ENCODE results near the gene GFOD1. TPM values are rescaled to one million over a fixed set of nuclear protein-coding genes. Genes with fewer than 3 reads are reported as not detected.

GFOD1 gene
- total RNA-seq, 4 donors from 2014 or later: 21.8 to 49.4 (median 31.1) TPM

- peak overlapping the region in 1 of 4 donors; percentile 92 for H3K27ac ChIP-seq
- no peak for DNase-seq (ENCODE audit: low spot score in 2 of 2)
- no peaks in the 10 kb centered on the region for H3K36me3 ChIP-seq
- peak overlapping the region; percentile 64 to 91 (median 82) for H3K4me3 ChIP-seq
- H3K27me3 ChIP-seq: no peaks in the 10 kb centered on the region
- WGBS, 2 donors: 69 to 75% methylated on average over 4 of the region's 4 CpGs
- no peaks in the 10 kb centered on the region for H3K9me3 ChIP-seq
- peaks cover 0 to 38% (median 10%) of the 10 kb centered on the region in 4 donors for H3K4me1 ChIP-seq
- TF ChIP-seq EP300 (IDR thresholded peaks at IDR 0.05): no peak
- no peak for TF ChIP-seq POLR2A (IDR thresholded peaks at IDR 0.05)
These were observed 2.1 kb downstream of the GFOD1 start for GRCh38 chr6:13485303-13485702.

GRCh38 chr6:13484827-13485226 lies 2.6 kb downstream of the GFOD1 start:
- TF ChIP-seq CTCF (IDR thresholded peaks at IDR 0.05) (no peak), POLR2A (IDR thresholded peaks at IDR 0.05) (no peak), EP300 (IDR thresholded peaks at IDR 0.05) (no peak)
- WGBS, 2 donors: 74 to 88% methylated on average over 3 of the region's 3 CpGs
- DNase-seq (ENCODE audit: low spot score in 2 of 2): no peak
- H3K27me3 ChIP-seq: no peaks in the 10 kb centered on the region
- H3K9me3 ChIP-seq: no peaks in the 10 kb centered on the region
- peaks cover 0 to 38% (median 10%) of the 10 kb centered on the region in 4 donors for H3K4me1 ChIP-seq
- H3K27ac ChIP-seq: peak overlapping the region in 1 of 4 donors; percentile 92
- no peaks in the 10 kb centered on the region for H3K36me3 ChIP-seq
- peak overlapping the region in 3 of 4 donors; percentile 76 to 91 (median 88) for H3K4me3 ChIP-seq

- H3K27ac ChIP-seq: peak overlapping the region in 1 of 4 donors; percentile 92
- no peaks in the 10 kb centered on the region for H3K27me3 ChIP-seq
- H3K4me3 ChIP-seq: peak overlapping the region in 1 of 4 donors; percentile 91
- WGBS, 2 donors: 79 to 80% methylated on average over 6 of the region's 6 CpGs
- no peak for DNase-seq (ENCODE audit: low spot score in 2 of 2)
- no peak for TF ChIP-seq EP300 (IDR thresholded peaks at IDR 0.05)
- TF ChIP-seq POLR2A (IDR thresholded peaks at IDR 0.05): no peak
- TF ChIP-seq CTCF (IDR thresholded peaks at IDR 0.05): no peak
- H3K9me3 ChIP-seq: no peaks in the 10 kb centered on the region
- H3K4me1 ChIP-seq: peaks cover 0 to 38% (median 10%) of the 10 kb centered on the region in 4 donors
- H3K36me3 ChIP-seq: no peaks in the 10 kb centered on the region
These were observed 3.2 kb downstream of the GFOD1 start for GRCh38 chr6:13484138-13484708.

GRCh38 chr6:13480631-13481501 lies 6.5 kb downstream of the GFOD1 start:
- no peak for DNase-seq (ENCODE audit: low spot score in 2 of 2)
- TF ChIP-seq EP300 (IDR thresholded peaks at IDR 0.05): no peak
- TF ChIP-seq POLR2A (IDR thresholded peaks at IDR 0.05): no peak
- TF ChIP-seq CTCF (IDR thresholded peaks at IDR 0.05): no peak
- Histone ChIP-seq H3K4me3 (no peak overlapping the region), H3K27me3 (no peaks in the 10 kb centered on the region), H3K36me3 (no peaks in the 10 kb centered on the region), H3K9me3 (no peaks in the 10 kb centered on the region), H3K27ac (no peak overlapping the region), H3K4me1 (peaks cover 0 to 16% (median 3%) of the 10 kb centered on the region in 4 donors)
- WGBS, 2 donors: 84 to 90% methylated on average over 6 of the region's 6 CpGs

GRCh38 chr6:13479971-13480434 lies 7.4 kb downstream of the GFOD1 start:
- no peak for TF ChIP-seq EP300 (IDR thresholded peaks at IDR 0.05)
- TF ChIP-seq POLR2A (IDR thresholded peaks at IDR 0.05): no peak
- no peak for TF ChIP-seq CTCF (IDR thresholded peaks at IDR 0.05)
- Histone ChIP-seq H3K4me1 (peaks cover 0 to 8% (median 0%) of the 10 kb centered on the region in 4 donors), H3K9me3 (no peaks in the 10 kb centered on the region), H3K36me3 (no peaks in the 10 kb centered on the region), H3K27ac (no peak overlapping the region), H3K4me3 (no peak overlapping the region), H3K27me3 (no peaks in the 10 kb centered on the region)
- WGBS, 2 donors: 85 to 97% methylated on average over 4 of the region's 4 CpGs
- no peak for DNase-seq (ENCODE audit: low spot score in 2 of 2)
